ENCODE measurements around the gene COL4A1.

- TF ChIP-seq EZH2 (optimal IDR thresholded peaks at IDR 0.05; ENCODE audit: low read depth, low read length) (no peak), CTCF (IDR thresholded peaks at IDR 0.05; ENCODE audit: low read length) (no peak)
Measured at GRCh38 chr13:110311443-110312338, 4.7 kb upstream of the COL4A1 start.

All from MM.1S (cell line).